GM10248 (cell line): ENCODE results near the gene CD276.
"Not testable (repeated sequence)": the region's sequence is repeated elsewhere in the genome, so short reads cannot be mapped to it uniquely, and the experiment has no call there.

ENCODE experiments used
- CTCF ChIA-PET: fragments of 300-600 bp; sonication (Branson Sonifier 250); formaldehyde crosslinking; extraction: SDS; loops from one replicate; lab custom pipeline; 2021; ENCODE audit warnings: antibody characterized with exemption; lab: Yijun Ruan, JAX
- POLR2A ChIA-PET: fragments of 350-650 bp; sonication (Branson Sonifier 250); formaldehyde crosslinking; extraction: SDS; loops from one replicate; lab custom pipeline; 2020; ENCODE audit warnings: antibody characterized with exemption; lab: Yijun Ruan, JAX
- DNase-seq: peaks from one replicate; pipeline ENCODE4 v3.0.0; 2012; ENCODE audit errors: extremely low spot score
- CTCF ChIP-seq: IDR thresholded peaks from 2 replicates; pipeline ENCODE4 v1.5.1; 2012; ENCODE audit warnings: mild to moderate bottlenecking, low read depth; ENCODE audit errors: extremely low read depth, missing control alignments, control extremely low read depth

CD276 gene

GRCh38 chr15:73697033-73697467 lies 12.9 kb downstream of the CD276 start:
- POLR2A ChIA-PET = no interaction called here
- DNase-seq = peak; percentile 78
- CTCF ChIA-PET = interaction anchor here (0.9 to 18.3 kb wide), 5 partner anchors 8 to 136 kb away, joined by 3 to 392 read pairs (median 49); partner anchors contain the start of gene CD276
- no peak for TF ChIP-seq CTCF

- ChIA-PET POLR2A (no interaction called here), CTCF (interaction anchor here (0.7 to 18.3 kb wide), 37 partner anchors 8 to 921 kb away, joined by 3 to 392 read pairs (median 5); partner anchors contain the start of gene CD276)
- no peak for TF ChIP-seq CTCF
Measured at GRCh38 chr15:73699249-73700040, 15.3 kb downstream of the CD276 start.

GRCh38 chr15:73700041-73700842 lies 16.1 kb downstream of the CD276 start:
- peak; percentile 79 for DNase-seq
- ChIA-PET POLR2A (no interaction called here), CTCF (interaction anchor here (0.7 to 18.3 kb wide), 37 partner anchors 8 to 921 kb away, joined by 3 to 392 read pairs (median 5); partner anchors contain the start of gene CD276)
- TF ChIP-seq CTCF = peak; percentile 94

More at GRCh38 chr15:73699249-73700040, 15.3 kb downstream of the CD276 start:
- DNase-seq = no peak

GRCh38 chr15:73702311-73703239 lies 18.4 kb downstream of the CD276 start:
- CTCF ChIA-PET = interaction anchor here (1.0 to 18.3 kb wide), 3 partner anchors 20 to 66 kb away, joined by 4 to 392 read pairs (median 38); partner anchors contain the start of gene CD276
- POLR2A ChIA-PET, DNase-seq: not testable (repeated sequence)

- POLR2A ChIA-PET, DNase-seq: not testable (repeated sequence)
- CTCF ChIA-PET = interaction anchor here (1.0 to 18.3 kb wide), 4 partner anchors 10 to 68 kb away, joined by 4 to 392 read pairs (median 24); partner anchors contain the start of genes CD276 and NPTN
Measured at GRCh38 chr15:73703601-73704000, 19.4 kb downstream of the CD276 start.

- POLR2A ChIA-PET = not testable (repeated sequence)
Measured at GRCh38 chr15:73704142-73704868, 20.1 kb downstream of the CD276 start.

More at GRCh38 chr15:73704142-73704868, 20.1 kb downstream of the CD276 start:
- CTCF ChIA-PET = interaction anchor here (0.7 to 18.3 kb wide), 22 partner anchors 8 to 469 kb away, joined by 3 to 392 read pairs (median 5); partner anchors contain the start of genes CD276 and NPTN
- DNase-seq = not testable (repeated sequence)
